GM13976 (cell line): ENCODE measurements around the gene SCARB2.

Experiments used
- DNase-seq: peaks from one replicate; pipeline ENCODE4 v3.0.0; 2012; ENCODE audit warnings: low spot score
- CTCF ChIP-seq: IDR thresholded peaks from 2 replicates; pipeline ENCODE4 v1.5.1; 2012; ENCODE audit warnings: borderline replicate concordance, mild to moderate bottlenecking; ENCODE audit not compliant: insufficient read depth; ENCODE audit errors: extremely low read depth, missing control alignments, control extremely low read depth
- in situ Hi-C: fragments of 300-500 bp; cut with MboI; formaldehyde crosslinking; loops from one replicate; pipeline ENCODE4 v1.12.0; 2022; ENCODE audit warnings: low sequenced_read_pairs, mixed read lengths, inconsistent platforms; ENCODE audit not compliant: unreplicated experiment

Gene SCARB2

GRCh38 chr4:76233083-76233482 lies 19.5 kb upstream of the SCARB2 start:
- TF ChIP-seq CTCF, result no peak
- no peak for DNase-seq
- in situ Hi-C loops, result no loop called here

- in situ Hi-C loops, result no loop called here
- DNase-seq, result no peak
- TF ChIP-seq CTCF, result no peak
Measured at GRCh38 chr4:76232681-76233080, 19.1 kb upstream of the SCARB2 start.

DNA sequence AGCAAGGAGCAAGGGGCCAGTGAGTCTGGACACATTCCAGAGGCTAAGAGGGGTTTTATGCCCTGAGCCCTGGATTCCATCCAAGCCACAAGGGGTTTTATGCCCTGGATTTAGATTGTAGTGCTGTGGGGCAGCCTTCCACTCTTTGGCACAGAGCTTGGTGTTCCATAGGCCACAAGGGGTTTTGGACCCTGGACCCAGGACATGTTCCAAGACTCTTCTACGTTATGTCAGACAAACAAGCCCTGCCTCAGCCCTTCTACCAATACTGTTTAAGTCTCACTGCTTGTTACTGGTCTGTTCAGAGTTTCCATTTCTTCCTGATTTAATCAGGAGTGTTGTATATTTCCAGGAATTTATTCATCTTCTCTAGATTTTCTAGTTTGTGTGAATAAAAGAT lies 12.8 kb upstream of the SCARB2 start:
- in situ Hi-C loops, result no loop called here

DNA sequence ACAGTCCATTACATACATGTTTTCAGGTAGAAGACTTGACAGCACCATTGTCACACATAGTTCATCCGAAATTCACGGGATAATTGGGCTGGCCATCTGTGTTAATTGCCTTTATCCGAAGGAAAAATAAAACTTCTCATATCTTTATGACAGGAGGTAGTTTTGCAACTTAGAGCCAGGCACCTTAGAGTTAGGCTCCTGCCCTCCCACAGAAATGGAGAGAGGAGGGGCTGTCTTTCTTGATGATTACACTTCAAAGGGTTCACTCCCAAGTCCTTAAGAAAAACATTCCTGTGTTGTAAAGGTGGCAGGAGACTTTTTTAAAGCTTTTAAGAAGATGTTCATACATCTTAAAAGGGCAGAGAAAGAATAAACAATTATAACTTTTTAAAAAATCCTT lies 10.5 kb upstream of the SCARB2 start:
- in situ Hi-C loops, result no loop called here
- no peak for DNase-seq
- no peak for TF ChIP-seq CTCF

More for the DNA sequence above, 12.8 kb upstream of the SCARB2 start:
- no peak for TF ChIP-seq CTCF
- DNase-seq, result no peak

DNA sequence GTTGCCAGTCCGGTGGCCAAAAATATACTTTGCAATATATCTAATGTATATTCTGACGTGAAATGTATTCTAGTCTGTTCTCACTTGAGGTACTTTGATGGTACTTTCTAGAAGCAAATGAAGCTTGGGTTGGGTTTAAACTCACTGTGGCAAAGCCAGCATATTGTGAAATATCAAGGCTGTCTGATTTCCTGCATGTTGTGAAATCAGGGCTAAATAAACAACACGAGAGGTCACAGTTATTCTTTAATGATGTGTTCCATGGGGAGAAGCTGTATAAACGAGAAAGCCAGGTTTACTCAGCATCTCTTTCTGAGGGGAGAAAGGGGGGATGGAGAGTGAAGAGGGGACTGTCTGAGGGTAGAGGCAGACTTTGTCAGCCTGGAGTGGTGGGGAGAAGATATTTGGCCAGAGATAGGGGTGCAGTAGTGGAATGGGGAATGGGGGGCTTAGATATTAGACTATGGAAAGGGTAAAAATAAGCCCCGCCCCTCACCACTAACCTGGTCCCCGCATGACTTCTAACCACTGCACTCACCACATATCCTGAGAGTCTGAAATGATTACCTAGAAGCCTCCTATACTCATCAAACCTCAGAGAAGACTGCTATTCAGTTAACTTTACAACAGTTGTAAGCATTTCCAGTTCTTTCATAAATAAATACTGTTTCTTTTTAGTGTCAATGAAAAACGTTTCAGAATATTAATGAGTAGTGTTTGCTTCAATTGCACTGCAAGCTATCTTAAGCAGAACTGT lies 5.9 kb upstream of the SCARB2 start:
- in situ Hi-C loops, result no loop called here
- DNase-seq, result no peak
- no peak for TF ChIP-seq CTCF

- in situ Hi-C loops, result no loop called here
- no peak for DNase-seq
- TF ChIP-seq CTCF, result no peak
Measured at GRCh38 chr4:76216975-76217814, 3.6 kb upstream of the SCARB2 start.
